HG03135 (cell line): ENCODE results near the gene SCARB1.

Experiments
- ATAC-seq: cut with Tn5 transposase; IDR thresholded peaks from one replicate; pipeline ENCODE4 v1.9.1; 2021; ENCODE audit warnings: mild to moderate bottlenecking, moderate library complexity; ENCODE audit not compliant: unreplicated experiment

Gene SCARB1

GRCh38 chr12:124804011-124804621 is 59.5 kb downstream of the SCARB1 start:
- no peak for ATAC-seq

GRCh38 chr12:124802361-124802760 is 61.3 kb downstream of the SCARB1 start:
- no peak for ATAC-seq

GRCh38 chr12:124800506-124800905 is 63.2 kb downstream of the SCARB1 start:
- no peak for ATAC-seq

DNA sequence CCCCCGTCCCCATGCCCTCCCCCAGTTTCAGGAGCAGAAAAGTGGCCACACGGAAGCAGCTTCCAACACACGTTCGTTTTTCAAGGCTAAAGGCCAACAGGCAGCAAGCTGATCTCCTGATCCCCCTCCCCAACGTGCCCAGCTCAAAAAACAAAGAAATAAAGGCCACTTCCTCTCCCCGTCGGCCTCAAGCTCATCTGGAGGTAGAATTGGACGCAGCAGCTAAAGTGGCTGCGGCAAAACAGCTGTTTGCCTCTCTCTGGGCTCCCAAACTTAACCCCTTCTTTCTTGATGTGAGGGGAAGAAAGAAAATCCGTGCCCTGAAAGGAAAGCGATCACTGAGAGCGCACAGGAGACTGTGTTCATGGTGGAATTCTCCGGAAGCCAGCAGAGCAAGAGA is 66.3 kb downstream of the SCARB1 start:
- ATAC-seq = no peak

DNA sequence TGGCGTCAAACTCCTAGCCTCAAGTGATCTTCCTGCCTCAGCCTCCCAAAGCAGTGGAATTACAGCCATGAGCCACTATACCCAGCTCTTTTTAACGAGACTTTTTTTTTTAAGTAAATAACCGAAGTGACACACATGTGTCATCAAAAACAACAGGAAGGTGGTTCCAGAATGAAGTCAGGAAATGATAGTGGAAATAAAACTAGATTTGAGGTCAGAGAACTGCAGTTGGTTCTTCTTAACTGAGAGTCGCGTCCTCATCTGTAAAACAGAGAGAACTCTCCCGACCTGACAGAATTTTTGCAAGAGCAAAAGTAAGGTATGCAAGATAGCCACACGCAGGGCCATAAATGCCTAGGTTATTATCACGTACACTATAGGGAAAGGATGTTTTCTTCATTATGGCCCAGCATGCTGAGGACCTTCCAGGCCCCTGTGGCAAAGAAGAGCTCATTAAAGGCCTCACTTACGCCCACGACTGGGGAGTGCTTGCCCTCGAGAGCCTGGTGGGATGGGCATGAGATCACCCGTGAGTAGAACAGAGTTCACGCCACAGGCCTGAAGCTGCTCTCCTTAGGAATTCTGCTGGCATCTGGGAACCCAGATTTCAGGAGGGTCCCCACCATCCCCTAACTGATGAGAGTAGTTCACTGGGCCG is 67.2 kb downstream of the SCARB1 start:
- no peak for ATAC-seq

- ATAC-seq = no peak
These were observed 68.3 kb downstream of the SCARB1 start for GRCh38 chr12:124795081-124795948.

DNA sequence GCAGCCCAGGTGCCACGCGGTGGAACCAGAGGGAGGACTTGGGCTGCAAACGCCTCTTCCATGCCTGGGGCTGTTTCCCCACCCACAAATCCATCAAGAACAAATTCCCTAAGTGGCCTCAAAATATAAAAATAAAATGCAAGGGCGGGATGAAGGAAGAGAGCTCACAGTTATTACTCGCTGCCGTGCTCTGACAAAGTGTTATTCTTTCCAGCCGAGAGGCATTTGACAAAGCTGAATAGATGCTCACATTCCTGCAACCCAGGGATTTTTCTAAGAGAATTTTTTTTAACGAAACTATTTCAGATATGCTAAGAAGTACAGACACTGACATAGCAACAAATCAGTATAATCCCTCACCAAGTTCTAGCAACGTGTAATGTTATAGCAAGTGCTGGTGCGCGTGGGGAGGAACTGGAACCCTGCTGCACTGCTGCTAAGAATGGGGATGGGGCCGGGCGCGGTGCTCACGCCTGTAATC is 70.7 kb downstream of the SCARB1 start:
- ATAC-seq = no peak

GRCh38 chr12:124792156-124792555 is 71.5 kb downstream of the SCARB1 start:
- ATAC-seq = no peak

GRCh38 chr12:124790650-124791400 is 72.8 kb downstream of the SCARB1 start:
- ATAC-seq = no peak

DNA sequence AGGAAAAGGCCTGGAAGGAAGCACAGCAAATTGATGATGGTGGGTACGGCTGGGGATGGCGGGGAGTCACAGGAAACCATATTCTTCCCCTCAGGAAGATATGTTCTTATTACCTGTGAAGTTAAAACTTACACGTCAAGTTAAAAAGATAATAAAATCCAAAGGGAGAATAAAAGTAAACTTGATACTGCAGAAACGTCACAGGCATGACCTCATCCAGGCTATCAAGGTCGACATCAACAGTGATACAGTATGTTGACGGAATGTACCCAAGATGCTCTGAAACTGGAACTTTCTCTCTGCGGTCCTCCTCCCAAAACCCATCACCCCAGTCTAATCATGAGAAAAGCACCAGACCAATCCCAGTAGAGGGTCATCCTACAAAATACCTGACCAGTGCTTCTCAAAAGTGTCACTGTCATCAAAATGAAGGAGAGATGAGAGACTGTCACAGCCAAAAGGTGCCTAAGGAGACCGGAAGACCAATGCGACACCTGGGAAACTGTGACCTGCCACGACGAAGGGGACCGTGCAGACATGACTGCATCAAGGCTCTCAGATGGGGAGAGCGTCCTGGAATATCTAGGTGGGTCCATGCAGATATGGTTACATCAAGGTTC is 74.6 kb downstream of the SCARB1 start:
- ATAC-seq = no peak

DNA sequence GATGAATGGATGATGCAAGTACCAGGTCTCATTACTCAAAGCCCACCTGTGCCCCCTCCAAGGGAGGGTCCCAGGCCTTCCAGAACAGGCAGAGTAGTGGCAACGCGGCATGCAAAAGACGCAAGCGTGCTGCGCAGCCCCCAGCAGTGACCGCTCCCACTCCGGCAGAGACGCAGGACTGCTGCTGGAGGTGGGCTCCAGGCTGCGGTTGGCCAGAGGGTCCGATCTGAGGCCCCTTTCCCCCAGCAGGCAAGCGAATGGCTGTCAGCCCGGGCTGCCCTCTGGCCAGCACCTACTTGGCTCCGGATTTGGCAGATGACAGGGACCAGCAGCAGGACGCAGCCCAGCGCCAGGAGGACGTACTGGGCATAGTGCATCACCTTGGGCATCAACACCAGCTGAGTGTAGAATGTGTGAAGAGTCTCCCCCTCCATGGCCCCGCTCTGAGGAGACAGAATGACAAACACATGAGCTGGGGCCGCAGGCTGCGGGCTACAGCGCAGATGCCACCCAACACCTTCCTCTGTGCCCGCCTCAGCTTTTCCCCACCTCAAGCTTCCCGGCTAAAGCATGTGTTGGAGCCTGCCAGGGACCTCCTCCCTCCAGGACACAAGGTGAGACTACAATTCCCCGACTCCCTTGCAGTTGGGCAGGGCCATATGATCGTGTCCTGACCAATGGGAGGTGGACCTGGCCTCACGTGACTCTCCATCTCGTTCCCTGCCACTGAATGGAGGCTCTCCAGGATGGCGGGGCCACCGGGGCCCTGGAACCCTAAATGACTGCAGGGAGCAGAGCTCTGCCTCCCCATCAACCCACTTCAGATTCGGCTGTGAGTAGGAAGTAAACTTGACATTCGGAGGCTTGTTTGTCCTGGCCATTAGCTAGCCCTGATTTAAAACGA is 77.4 kb downstream of the SCARB1 start:
- no peak for ATAC-seq

DNA sequence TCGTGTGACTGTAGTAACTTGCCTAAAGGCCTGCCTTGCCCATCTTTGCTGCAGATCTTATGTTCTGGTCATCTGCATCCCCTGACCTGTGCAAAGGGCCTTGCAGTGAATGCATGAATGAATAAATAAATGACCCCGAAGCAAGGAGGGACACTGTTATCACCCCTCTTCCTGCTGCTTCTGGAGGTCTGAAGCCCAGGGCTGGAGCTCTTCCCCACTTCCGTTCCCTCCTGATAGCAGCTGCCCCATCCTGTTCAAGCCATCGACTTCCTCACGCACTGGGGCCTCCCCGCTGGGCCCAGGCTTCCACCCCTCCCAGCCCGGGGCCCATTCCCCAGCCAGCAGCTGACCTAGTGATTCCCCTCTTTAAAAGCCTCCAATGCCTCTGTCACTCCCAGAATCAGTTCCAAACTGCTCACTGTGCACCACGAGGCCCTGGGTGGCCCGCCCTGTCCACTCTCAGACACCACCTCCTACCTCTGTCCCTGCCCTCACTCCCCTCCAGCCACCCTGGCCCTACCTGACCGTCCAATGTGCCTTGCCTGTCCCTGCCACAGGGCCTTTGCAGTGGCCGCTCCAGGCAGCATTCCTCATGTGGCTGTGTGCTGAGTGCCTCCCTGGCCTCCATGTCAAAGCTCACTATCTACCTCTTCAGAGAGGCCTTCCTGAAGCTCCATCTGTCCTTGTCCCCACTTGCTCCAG is 78.6 kb downstream of the SCARB1 start:
- ATAC-seq = no peak

- no peak for ATAC-seq
These were observed 80.6 kb downstream of the SCARB1 start for GRCh38 chr12:124783087-124783486.

GRCh38 chr12:124782132-124782531 is 81.5 kb downstream of the SCARB1 start:
- ATAC-seq = no peak

DNA sequence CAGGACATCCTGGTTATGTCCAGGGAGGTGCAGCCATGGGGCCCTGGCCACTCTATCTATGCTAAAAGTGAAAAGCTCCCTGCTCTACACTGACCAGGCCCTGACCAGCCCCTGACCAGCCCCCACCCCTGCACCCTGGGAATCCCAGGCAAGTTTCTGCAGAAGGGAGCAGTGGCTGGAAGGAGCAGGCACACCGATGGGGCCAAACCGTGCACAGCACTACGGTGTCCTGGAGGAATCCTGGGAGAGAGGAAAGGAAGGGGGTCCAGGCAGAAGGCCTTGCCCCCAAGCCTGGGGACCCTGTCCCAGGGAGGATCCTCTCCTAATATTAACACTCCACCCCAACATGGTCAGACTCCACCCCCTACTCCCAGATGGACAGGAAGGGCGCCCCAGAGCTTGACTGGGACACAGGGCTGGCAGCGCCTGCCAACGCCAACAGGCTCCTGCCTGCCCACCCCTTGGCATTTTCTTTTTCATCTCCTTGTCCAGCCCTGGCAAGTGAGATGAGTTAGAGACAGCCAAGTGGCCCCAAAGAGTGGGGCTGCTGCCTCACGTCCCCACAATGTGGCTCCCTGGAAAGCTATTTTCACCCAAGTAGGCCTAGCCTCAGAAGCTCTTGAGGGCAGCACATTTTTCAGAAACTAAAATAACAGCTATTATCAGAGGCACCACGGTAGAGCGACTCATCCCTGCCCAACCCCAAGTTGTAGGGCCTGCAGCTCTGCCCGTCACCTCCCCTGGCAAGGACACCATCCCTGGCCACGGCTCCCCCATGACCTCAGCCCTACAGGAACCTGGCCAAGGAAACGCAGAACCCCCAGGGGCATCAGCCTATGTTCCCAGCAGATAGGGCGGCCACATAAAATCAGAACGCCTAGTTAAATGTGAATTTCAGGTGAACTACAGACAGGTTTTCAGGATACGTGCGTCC is 82.6 kb downstream of the SCARB1 start:
- no peak for ATAC-seq

- ATAC-seq = no peak
These were observed 83.3 kb downstream of the SCARB1 start for GRCh38 chr12:124780336-124780735.

DNA sequence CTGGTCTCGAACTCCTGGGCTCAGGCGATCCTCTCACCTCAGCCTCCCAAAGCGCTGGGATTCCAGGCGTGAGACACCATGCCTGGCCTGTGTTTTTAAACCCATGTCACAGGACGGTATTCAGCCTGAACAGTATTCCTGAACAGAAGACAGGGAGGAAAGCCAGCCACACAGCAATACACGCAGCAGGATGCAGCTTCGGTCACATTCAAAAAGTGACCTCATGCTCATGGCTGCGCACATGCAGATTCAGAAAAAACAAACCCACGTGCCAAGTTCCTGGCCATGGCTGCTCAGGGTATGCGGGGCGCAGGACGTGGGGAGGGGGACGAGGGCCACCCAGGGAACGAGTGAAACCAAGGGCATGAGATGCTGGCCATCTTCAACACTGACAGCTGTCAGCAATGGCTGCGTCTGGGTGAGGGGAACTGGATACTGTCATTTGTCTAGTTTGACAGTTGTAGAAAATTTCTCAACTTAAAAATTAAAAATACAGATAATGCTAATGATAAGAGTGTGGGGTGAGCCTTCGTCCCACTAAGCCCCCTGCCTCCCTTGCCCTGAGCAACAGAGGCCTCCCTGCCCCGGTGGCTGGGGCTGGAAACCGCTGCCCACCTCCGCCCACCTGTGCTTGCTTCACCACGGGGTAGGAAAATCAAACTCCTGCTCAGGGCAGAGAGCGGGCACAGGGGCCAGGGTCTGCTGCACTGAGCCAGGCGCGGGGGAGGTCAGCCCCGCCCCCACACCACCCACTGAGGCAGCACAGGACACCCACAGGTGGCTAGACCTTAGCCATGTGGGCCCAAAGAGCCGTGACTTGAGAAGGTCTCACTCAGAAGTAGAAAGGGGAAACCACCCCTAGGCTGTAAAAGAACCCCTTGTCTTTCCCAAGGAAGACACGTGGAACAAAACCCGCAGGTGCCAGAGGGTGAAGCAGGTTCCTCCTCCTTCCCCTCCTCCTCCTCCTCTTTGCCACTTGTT is 84.2 kb downstream of the SCARB1 start:
- no peak for ATAC-seq
